ENCODE measurements around the gene MSS51.

Gene MSS51

GRCh38 chr10:73433538-73433867, at the start of gene MSS51:
Gene MSS51 (minus strand): TSS chr10:73433561. CDS start chr10:73428284, 5,277 bp downstream.
- DNase-seq: no peak

- DNase-seq: peak; percentile 75
Observed at GRCh38 chr10:73480158-73480557, 46.8 kb upstream of the MSS51 start.

DNA sequence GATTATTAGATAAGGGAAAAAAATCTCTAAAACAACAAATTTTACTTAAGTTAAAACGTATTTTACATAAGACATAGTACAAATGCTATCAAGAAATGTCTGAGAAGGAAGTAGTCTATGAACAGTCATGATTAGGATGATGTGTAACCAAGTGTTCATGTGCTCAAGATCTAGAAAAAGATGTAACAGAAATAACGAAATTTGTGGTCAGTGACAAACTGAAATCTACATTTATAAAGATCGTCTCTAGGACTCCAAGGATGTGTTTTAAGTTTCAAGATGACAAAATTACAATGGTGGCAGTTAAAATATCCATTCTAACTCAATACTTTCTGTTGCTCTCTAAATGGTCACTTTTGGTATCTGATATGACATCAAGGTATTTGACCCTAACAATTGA, 45.3 kb upstream of the MSS51 start:
- DNase-seq: no peak

- no peak for DNase-seq
Observed at GRCh38 chr10:73471226-73471625, 37.9 kb upstream of the MSS51 start.

DNA sequence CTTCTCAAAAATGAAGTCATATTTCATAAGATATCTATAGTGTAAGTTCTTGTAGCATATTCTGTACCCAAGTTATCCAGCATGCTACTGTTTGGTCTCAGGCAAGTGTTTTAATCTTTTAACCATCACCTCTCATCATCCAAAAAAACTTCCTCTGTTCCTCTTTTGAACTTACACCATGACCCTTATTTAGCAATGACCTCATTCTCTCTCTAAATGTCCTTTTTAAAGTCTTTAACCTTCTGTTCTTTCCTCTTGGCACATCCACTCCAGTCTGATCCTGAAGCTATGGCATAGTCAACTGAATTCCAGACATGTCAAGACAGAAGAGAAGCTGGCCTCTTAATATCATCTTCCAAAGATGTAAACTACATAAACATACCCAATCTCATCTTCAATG, 36.2 kb upstream of the MSS51 start:
- no peak for DNase-seq

- DNase-seq: no peak
Observed at GRCh38 chr10:73467206-73467605, 33.8 kb upstream of the MSS51 start.

- no peak for DNase-seq
Observed at GRCh38 chr10:73465978-73466726, 32.8 kb upstream of the MSS51 start.

DNA sequence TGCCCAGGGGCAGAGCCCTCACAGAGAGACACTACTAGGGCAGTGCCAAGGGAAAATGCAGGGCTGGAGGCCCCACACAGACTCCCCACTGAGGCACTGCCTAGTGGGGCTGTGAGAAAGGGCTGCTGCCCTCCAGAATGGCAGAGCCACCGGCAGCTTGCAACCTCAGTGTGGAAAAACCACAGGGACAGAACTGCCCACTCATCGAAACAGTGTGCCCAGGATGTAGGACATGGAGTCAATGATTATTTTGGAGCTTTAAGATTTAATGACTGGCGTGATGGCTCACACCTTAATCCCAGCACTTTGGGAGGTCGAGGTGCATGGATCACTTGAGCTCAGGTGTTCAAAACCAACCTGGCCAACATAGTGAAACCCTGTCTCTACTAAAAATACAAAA, 27.5 kb upstream of the MSS51 start:
- DNase-seq: no peak

DNA sequence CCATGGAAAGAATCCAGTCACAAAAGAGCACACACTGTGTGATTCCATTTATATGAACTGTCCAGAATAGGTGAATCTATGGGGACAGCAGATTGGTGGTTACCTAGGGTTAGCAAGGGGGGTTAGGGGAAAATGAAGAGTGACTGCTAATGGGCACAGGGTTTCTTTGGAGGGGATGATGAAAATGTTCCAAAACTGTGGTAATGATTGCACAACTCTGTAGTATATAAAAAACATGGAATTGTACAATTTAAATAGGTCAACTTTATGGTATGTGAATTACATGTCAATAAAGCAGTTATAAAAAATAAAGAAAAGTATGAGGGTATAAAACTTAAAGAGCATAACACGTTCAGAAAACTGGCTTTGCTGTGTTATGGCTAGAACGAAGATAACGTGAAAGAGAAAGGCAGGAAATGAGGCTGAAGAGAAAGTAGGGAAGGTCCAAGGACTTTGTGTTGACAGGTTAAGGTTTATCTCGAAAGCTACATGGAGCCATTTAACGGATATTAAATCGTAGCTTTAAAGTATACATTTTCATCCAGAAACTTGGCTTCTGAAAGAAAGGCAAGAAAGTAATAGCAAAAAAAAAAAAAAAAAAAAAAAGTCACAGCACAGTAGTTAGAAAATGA, 26.4 kb upstream of the MSS51 start:
- peak; percentile 11 for DNase-seq

GRCh38 chr10:73456187-73456890, 23.0 kb upstream of the MSS51 start:
- no peak for DNase-seq

- DNase-seq: no peak
Observed at GRCh38 chr10:73449113-73449512, 15.8 kb upstream of the MSS51 start.

DNA sequence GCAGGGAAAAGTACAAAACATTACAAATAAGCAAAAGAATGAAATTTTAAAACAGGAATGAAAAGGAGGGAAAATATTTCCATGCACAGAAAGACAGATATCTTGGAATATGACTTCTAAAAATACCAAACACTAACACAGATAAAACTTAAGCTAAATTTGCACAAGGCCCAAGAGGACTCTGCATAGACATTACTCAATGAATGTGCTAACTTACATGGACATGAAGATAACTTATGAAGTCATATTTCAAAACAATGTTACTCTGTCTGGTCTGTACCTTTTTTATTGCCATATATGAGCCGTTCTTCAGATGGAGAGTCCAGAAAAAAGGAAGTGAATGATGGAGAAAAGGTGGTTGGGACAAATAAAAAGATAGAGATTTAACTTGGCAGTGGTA, 15.0 kb upstream of the MSS51 start:
- DNase-seq: no peak

DNA sequence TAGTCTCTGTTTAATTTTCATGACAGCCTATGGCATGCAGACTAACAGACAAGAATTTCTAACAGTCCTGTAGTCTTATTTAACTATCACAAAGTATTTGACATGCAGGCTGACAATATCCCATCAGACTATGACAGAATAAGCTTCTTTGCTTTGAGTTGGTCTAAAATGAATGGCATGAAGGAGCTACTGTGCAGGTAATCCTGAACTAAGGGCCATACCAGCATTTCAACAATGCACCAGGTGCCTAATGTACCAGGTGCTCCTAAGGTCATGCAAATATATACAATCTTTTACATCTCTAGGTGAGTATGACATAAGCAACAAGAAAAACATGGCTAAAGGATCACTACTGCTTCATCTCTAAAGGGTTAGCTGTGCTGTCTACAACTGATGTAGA, 13.6 kb upstream of the MSS51 start:
- DNase-seq: no peak

- no peak for DNase-seq
Observed at GRCh38 chr10:73444457-73444856, 11.1 kb upstream of the MSS51 start.

GRCh38 chr10:73439605-73440312, 6.4 kb upstream of the MSS51 start:
- DNase-seq: peak; percentile 69

- DNase-seq: peak; percentile 54
Observed at GRCh38 chr10:73439055-73439454, 5.7 kb upstream of the MSS51 start.

DNA sequence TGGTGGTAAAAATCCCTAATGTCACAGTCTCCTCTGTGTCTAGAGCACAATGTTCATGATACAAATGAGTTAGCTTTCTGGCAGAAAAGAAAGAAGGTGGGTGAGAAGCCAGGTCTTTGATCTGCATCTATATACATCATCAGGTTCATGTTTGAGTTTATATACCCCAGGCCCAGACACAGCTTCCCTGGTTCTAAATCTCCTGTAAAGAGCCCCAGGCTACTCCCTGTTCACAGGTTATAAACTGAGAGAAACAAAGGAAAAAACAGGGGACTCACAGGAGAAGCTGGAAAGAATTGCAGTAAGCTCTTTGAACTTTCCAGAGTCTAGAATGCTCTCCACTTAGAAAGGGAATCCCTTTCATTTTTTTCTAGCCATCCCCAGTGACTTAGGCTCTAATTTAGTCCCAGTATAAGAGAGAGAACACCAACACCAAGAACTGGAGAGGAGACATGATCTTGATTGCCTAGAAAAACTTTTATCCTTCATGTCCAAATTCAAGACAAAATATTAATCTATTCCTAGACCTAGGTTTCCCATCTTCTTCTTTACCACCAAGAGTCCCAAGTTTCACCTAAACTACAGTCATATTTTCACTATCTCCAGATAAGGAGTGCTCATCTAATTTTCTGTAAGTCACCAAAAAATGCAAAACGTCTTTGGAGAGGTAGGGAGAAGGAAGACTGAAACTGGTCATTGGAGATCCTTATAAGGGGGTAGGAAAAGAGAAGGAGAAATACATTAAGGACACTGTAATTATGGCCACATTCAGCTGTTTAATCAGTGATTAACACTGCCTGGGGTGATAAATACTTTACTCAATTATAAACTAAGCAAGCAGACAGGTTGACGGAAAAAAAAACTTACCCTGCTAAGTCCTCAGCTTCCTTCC, 469 bp downstream of the MSS51 start:
- no peak for DNase-seq

GRCh38 chr10:73426318-73426717, 7.0 kb downstream of the MSS51 start:
- DNase-seq: no peak

DNA sequence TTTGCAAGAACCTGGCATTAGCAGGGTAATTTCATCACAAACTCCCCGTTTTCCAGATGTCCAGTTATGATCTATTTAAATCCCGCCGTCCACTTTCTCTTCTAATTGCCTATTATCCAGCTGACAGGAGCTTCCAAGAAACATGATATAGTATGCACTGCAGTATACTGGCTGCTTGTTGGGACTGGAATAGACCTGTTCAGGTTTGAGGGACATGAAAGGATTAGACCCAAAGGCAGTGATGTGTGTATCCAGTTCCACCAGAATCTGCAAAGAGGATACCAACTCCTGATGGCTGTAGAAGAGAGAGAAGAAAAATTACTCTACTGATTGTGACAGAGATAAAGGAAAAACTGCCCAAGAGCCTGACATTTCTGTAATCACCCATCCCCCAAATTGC, 8.9 kb downstream of the MSS51 start:
- DNase-seq: no peak

- no peak for DNase-seq
Observed at GRCh38 chr10:73423309-73423708, 10.1 kb downstream of the MSS51 start.

- DNase-seq: no peak
Observed at GRCh38 chr10:73416571-73416970, 16.8 kb downstream of the MSS51 start.

- DNase-seq: no peak
Observed at GRCh38 chr10:73414230-73414945, 19.0 kb downstream of the MSS51 start.
